Mesendoderm (in vitro differentiated cells): ENCODE results near the gene ODAD4.
"Not testable (repeated sequence)": the region's sequence is repeated elsewhere in the genome, so short reads cannot be mapped to it uniquely, and the experiment has no call there.

Source experiments
- DNase-seq: peaks from one replicate; pipeline ENCODE4 v3.0.0; 2013
- H2AK5ac ChIP-seq: 2 replicates; pipeline ENCODE4 v1.6.1; 2013; ENCODE audit warnings: low read length, inconsistent platforms
- H2BK120ac ChIP-seq: 2 replicates; pipeline ENCODE4 v1.6.1; 2013; ENCODE audit warnings: low read depth, mild to moderate bottlenecking, low read length, moderate library complexity, mixed read lengths
- H2BK15ac ChIP-seq: replicated peaks from 2 replicates; pipeline ENCODE4 v1.6.1; 2013; ENCODE audit warnings: low read depth, mild to moderate bottlenecking, moderate library complexity
- H2BK5ac ChIP-seq: 2 replicates; pipeline ENCODE4 v1.6.1; 2013; ENCODE audit warnings: low read length, inconsistent platforms
- H3K18ac ChIP-seq: 2 replicates; pipeline ENCODE4 v1.6.1; 2013; ENCODE audit warnings: mild to moderate bottlenecking, low read length, mixed read lengths
- H3K23ac ChIP-seq: one replicate; pipeline ENCODE4 v1.6.1; 2013; ENCODE audit warnings: low read length
- H3K27ac ChIP-seq: 2 replicates; pipeline ENCODE4 v1.5.1; 2013; ENCODE audit warnings: low read depth, mild to moderate bottlenecking, inconsistent platforms, low read length, moderate library complexity
- H3K27me3 ChIP-seq: 2 replicates; pipeline ENCODE4 v1.6.1; 2013; ENCODE audit warnings: low read length, control low read depth, mild to moderate bottlenecking, inconsistent platforms; ENCODE audit not compliant: insufficient read depth, poor library complexity
- H3K36me3 ChIP-seq: 2 replicates; pipeline ENCODE4 v1.6.1; 2013; ENCODE audit warnings: low read length, inconsistent platforms; ENCODE audit not compliant: control insufficient read depth, insufficient read depth
- H3K4ac ChIP-seq: one replicate; pipeline ENCODE4 v1.6.1; 2013; ENCODE audit warnings: low read depth, mild to moderate bottlenecking, low read length, moderate library complexity
- H3K4me1 ChIP-seq: 2 replicates; pipeline ENCODE4 v1.6.1; 2013; ENCODE audit warnings: low read depth, low read length, inconsistent platforms; ENCODE audit not compliant: control insufficient read depth
- H3K4me2 ChIP-seq: 2 replicates; pipeline ENCODE4 v1.6.1; 2013; ENCODE audit warnings: low read length
- H3K4me3 ChIP-seq: 2 replicates; pipeline ENCODE4 v1.5.1; 2013; ENCODE audit warnings: mild to moderate bottlenecking, low read length
- H3K56ac ChIP-seq: one replicate; pipeline ENCODE4 v1.6.1; 2013; ENCODE audit warnings: low read length
- H3K79me1 ChIP-seq: 2 replicates; pipeline ENCODE4 v1.6.1; 2013; ENCODE audit warnings: low read length, inconsistent platforms
- H3K79me2 ChIP-seq: 2 replicates; pipeline ENCODE4 v1.6.1; 2013; ENCODE audit warnings: mild to moderate bottlenecking, low read length; ENCODE audit not compliant: control insufficient read depth, insufficient read depth
- H3K9ac ChIP-seq: 2 replicates; pipeline ENCODE4 v1.6.1; 2013; ENCODE audit warnings: low read length, inconsistent platforms
- H4K5ac ChIP-seq: one replicate; pipeline ENCODE4 v1.6.1; 2013; ENCODE audit warnings: low read length
- H4K8ac ChIP-seq: one replicate; pipeline ENCODE4 v1.6.1; 2013; ENCODE audit warnings: low read depth, mild to moderate bottlenecking, control low read depth, low read length, moderate library complexity
- WGBS: extraction: QIAGEN DNeasy Blood & Tissue Kit; methylation state at CpG from one replicate; pipeline ENCODE4 v1.1.7; 2013; ENCODE audit warnings: low lambda C conversion rate, missing lambda C conversion rate; ENCODE audit not compliant: insufficient coverage; ENCODE audit errors: extremely low coverage; 5-methylcytosine and 5-hydroxymethylcytosine counted together

The ODAD4 gene

GRCh38 chr17:41919840-41920579 is 10.4 kb upstream of the ODAD4 start:
- no peak overlapping the region for H4K8ac ChIP-seq
- peak; percentile 86 for DNase-seq

DNA sequence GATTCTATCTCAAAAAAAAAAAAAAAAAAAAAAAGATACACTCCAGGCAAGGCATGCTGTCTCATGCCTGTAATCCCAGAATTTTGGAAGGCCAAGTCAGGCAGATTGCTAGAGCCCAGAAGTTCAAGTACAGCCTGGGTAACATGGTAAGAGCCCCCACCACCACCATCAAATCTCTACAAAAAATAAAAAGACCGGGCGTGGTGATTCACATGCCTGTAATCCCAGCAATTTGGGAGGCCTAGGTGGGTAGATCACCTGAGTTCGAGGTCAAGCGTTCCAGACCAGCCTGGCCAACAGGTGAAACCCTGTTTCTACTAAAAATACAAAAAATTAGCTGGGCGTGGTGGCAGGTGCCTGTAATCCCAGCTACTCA is 9.8 kb upstream of the ODAD4 start:
- Histone ChIP-seq H3K36me3 (no peaks in the 10 kb centered on the region), H3K4me1 (peaks cover 19% of the 10 kb centered on the region), H3K79me1 (peaks cover under 1% of the 10 kb centered on the region), H2AK5ac (no peak overlapping the region), H3K4ac (no peak overlapping the region), H3K23ac (no peak overlapping the region), H4K5ac (no peak overlapping the region), H2BK120ac (no peak overlapping the region), H3K4me2 (no peak overlapping the region), H2BK15ac (no peak overlapping the region), H3K9ac (no peak overlapping the region), H2BK5ac (no peak overlapping the region), H3K56ac (no peak overlapping the region), H4K8ac (no peak overlapping the region), H3K27ac (no peak overlapping the region), H3K4me3 (no peak overlapping the region), H3K18ac (peak overlapping the region; percentile 11), H3K27me3 (no peaks in the 10 kb centered on the region), H3K79me2 (peaks cover 31% of the 10 kb centered on the region)
- DNase-seq: no peak
- no CpG with 5 or more reads among the region's 5 CpGs for WGBS

More at GRCh38 chr17:41919840-41920579, 10.4 kb upstream of the ODAD4 start:
- peak overlapping the region; percentile 58 for H3K4ac ChIP-seq
- peak overlapping the region; percentile 87 for H3K9ac ChIP-seq
- no peak overlapping the region for H2BK15ac ChIP-seq
- H3K79me2 ChIP-seq: peaks cover 37% of the 10 kb centered on the region
- peak overlapping the region; percentile 52 for H2AK5ac ChIP-seq
- H3K27me3 ChIP-seq: no peaks in the 10 kb centered on the region
- WGBS: no CpG with 5 or more reads among the region's 7 CpGs
- no peak overlapping the region for H3K4me3 ChIP-seq
- H3K56ac ChIP-seq: peak overlapping the region; percentile 98
- H3K4me2 ChIP-seq: peak overlapping the region; percentile 88
- H3K18ac ChIP-seq: peak overlapping the region; percentile 15
- H3K4me1 ChIP-seq: peaks cover 24% of the 10 kb centered on the region
- H3K79me1 ChIP-seq: peaks cover 5% of the 10 kb centered on the region
- no peak overlapping the region for H4K5ac ChIP-seq
- no peaks in the 10 kb centered on the region for H3K36me3 ChIP-seq
- H3K23ac ChIP-seq: peak overlapping the region; percentile 91
- peak overlapping the region; percentile 53 for H2BK5ac ChIP-seq
- H2BK120ac ChIP-seq: no peak overlapping the region
- H3K27ac ChIP-seq: peak overlapping the region; percentile 97

- Histone ChIP-seq H3K56ac (no peak overlapping the region), H3K9ac (no peak overlapping the region), H3K23ac (no peak overlapping the region), H3K79me1 (no peaks in the 10 kb centered on the region), H3K4me1 (no peaks in the 10 kb centered on the region), H2AK5ac (no peak overlapping the region), H3K18ac (no peak overlapping the region), H3K27ac (no peak overlapping the region), H3K4me3 (no peak overlapping the region), H2BK15ac (no peak overlapping the region), H3K4ac (no peak overlapping the region), H4K5ac (no peak overlapping the region), H4K8ac (no peak overlapping the region), H2BK5ac (no peak overlapping the region), H3K36me3 (no peaks in the 10 kb centered on the region), H3K79me2 (no peaks in the 10 kb centered on the region), H3K4me2 (no peak overlapping the region), H2BK120ac (no peak overlapping the region), H3K27me3 (no peaks in the 10 kb centered on the region)
- no peak for DNase-seq
- no CpG with 5 or more reads among the region's 7 CpGs for WGBS
These were observed 4.3 kb upstream of the ODAD4 start for GRCh38 chr17:41925991-41926590.

DNA sequence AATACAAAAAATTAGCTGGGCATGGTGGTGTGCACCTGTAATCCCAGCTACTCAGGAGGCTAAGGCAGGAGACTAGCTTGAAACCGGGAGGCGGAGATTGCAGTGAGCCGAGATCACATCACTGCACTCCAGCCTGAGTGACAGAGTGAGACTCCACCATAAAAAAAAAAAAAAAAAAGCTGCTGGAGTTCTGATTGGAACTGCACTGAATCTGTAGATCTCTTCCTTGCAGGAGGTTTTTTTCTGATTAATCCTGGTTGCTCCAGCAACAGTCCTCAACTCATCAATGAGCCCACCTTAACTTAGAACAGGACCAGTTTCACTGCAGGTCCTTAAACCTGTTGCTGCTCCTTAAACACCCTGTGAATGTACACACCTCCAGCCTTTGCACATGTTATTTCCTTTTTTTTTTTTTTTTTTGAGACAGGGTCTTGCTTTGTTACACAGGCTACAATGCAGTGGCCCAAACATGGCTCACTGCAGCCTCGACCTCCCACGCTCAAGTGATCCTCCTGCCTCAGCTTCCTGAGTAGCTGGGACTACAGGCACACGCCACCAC is 1.6 kb upstream of the ODAD4 start:
- no peak overlapping the region for H4K8ac ChIP-seq
- no peak overlapping the region for H3K4me3 ChIP-seq
- H2AK5ac ChIP-seq: no peak overlapping the region
- no peaks in the 10 kb centered on the region for H3K27me3 ChIP-seq
- no peak overlapping the region for H3K4me2 ChIP-seq
- H2BK15ac ChIP-seq: no peak overlapping the region
- H2BK120ac ChIP-seq: no peak overlapping the region
- H3K4ac ChIP-seq: no peak overlapping the region
- no peak overlapping the region for H3K56ac ChIP-seq
- no peak overlapping the region for H3K27ac ChIP-seq
- no peak overlapping the region for H3K9ac ChIP-seq
- no peaks in the 10 kb centered on the region for H3K79me2 ChIP-seq
- H3K36me3 ChIP-seq: no peaks in the 10 kb centered on the region
- H4K5ac ChIP-seq: no peak overlapping the region
- no peaks in the 10 kb centered on the region for H3K79me1 ChIP-seq
- H3K4me1 ChIP-seq: no peaks in the 10 kb centered on the region
- H2BK5ac ChIP-seq: no peak overlapping the region
- H3K23ac ChIP-seq: no peak overlapping the region
- WGBS: no CpG with 5 or more reads among the region's 6 CpGs
- no peak overlapping the region for H3K18ac ChIP-seq
- DNase-seq: no peak

DNA sequence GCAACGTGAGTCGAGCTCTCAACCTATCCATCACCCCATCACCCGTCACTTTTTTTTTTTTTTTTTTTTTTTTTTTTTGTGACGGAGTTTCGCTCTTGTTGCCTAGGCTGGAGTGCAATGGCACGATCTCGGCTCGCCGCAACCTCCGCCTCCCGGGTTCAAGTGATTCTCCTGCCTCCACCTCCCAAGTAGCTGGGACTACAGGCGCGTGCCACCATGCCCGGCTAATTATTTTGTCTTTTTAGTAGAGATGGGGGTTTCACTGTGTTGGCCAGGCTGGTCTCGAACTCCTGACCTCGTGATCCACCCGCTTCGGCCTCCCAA is 378 bp downstream of the ODAD4 start:
- peak overlapping the region; percentile 78 for H3K56ac ChIP-seq

More for the DNA sequence above, 378 bp downstream of the ODAD4 start:
- Histone ChIP-seq H3K4me2 (peak overlapping the region; percentile 98), H3K4me3 (peak overlapping the region; percentile 76), H3K9ac (peak overlapping the region; percentile 60)
- H3K79me2 ChIP-seq, H3K27ac ChIP-seq, H4K5ac ChIP-seq, H3K79me1 ChIP-seq, H3K18ac ChIP-seq, H3K4ac ChIP-seq, H3K23ac ChIP-seq, H2BK120ac ChIP-seq, H2AK5ac ChIP-seq, DNase-seq, H3K36me3 ChIP-seq, H2BK15ac ChIP-seq, H3K4me1 ChIP-seq, H2BK5ac ChIP-seq, H3K27me3 ChIP-seq, H4K8ac ChIP-seq: not testable (repeated sequence)
- no CpG with 5 or more reads among the region's 18 CpGs for WGBS
